Measurements from ENCODE around the gene RBM14. TPM values are rescaled to one million over a fixed set of nuclear protein-coding genes. Genes with fewer than 3 reads are reported as not detected.
"Not testable (repeated sequence)": the region's sequence is repeated elsewhere in the genome, so short reads cannot be mapped to it uniquely, and the experiment has no call there.

RBM14 gene
- total RNA-seq, 4 donors from 2014 or later = 13.8 to 70.1 (median 47.0) TPM

DNA sequence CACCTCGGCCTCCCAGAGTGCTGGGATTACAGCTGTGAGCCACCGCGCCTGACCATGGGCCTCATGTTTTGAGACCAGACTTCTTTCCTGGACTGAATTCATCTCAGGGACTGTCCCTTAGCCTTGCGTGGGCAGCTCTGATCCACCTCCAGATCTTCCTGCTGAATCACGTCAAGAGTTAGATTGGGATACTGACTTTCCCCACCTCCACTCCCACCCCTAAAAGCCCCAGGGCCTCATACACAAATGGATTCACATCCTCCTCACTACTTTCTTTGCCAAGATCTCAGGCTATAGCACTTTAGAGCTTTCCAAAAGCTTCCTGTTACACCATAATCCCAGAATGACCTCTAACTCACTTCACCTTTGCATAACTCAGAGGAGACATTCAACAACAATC lies 35.6 kb upstream of the RBM14 start:
- TF ChIP-seq POLR2A (IDR thresholded peaks at IDR 0.05) (no peak), EP300 (IDR thresholded peaks at IDR 0.05; ENCODE audit: low read depth) (no peak)
- Histone ChIP-seq H3K9me3 (no peaks in the 10 kb centered on the region), H3K27ac (no peak overlapping the region), H3K4me1 (no peaks in the 10 kb centered on the region), H3K27me3 (peaks cover 1% of the 10 kb centered on the region), H3K4me3 (no peak overlapping the region), H3K36me3 (no peaks in the 10 kb centered on the region)
- WGBS, 2 donors (ENCODE audit: low coverage in 1 of 2) = 73 to 83% methylated on average over 4 to 5 of the region's 5 CpGs
- in situ Hi-C loops (cut with MboI; ENCODE audit: low pct_ligation_motif_present in 1 of 4, low pct_unique_long_range_greater_than_20kb in 1 of 4, low sequenced_read_pairs in 3 of 4) (loop anchor here in 2 of 4 donors (5.0 to 10.0 kb wide), 2 partner anchors 94 to 101 kb away; partner anchors contain the start of gene RBM4B (in 1 of the 2)), intact Hi-C loops (cut with DNase I; ENCODE audit: low total_unique reads) (no loop called here)
- DNase-seq = no peak

DNA sequence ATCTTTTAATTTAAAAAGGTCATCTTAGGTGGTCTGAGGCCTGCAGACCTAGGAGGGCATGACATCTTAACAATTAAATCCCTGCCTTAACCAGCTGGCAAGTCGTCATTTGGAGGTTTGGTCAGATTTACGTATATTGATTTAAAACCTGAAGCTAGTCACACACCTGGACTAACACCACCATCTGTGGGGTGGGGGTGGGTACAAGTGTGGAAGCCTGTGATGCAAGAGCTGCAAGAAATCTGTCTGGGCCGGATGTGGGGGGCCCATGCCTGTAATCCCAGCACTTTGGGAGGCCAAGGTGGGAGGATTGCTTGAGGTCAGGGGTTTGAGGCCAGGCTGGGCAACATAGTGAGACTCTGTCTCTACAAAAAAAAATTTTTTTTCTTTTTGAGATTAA lies 35.2 kb upstream of the RBM14 start:
- DNase-seq = no peak
- Histone ChIP-seq H3K4me3 (no peak overlapping the region), H3K4me1 (no peaks in the 10 kb centered on the region), H3K27ac (no peak overlapping the region), H3K27me3 (no peaks in the 10 kb centered on the region), H3K36me3 (no peaks in the 10 kb centered on the region), H3K9me3 (no peaks in the 10 kb centered on the region)
- intact Hi-C loops (cut with DNase I; ENCODE audit: low total_unique reads) = no loop called here
- TF ChIP-seq, protein P1, sequence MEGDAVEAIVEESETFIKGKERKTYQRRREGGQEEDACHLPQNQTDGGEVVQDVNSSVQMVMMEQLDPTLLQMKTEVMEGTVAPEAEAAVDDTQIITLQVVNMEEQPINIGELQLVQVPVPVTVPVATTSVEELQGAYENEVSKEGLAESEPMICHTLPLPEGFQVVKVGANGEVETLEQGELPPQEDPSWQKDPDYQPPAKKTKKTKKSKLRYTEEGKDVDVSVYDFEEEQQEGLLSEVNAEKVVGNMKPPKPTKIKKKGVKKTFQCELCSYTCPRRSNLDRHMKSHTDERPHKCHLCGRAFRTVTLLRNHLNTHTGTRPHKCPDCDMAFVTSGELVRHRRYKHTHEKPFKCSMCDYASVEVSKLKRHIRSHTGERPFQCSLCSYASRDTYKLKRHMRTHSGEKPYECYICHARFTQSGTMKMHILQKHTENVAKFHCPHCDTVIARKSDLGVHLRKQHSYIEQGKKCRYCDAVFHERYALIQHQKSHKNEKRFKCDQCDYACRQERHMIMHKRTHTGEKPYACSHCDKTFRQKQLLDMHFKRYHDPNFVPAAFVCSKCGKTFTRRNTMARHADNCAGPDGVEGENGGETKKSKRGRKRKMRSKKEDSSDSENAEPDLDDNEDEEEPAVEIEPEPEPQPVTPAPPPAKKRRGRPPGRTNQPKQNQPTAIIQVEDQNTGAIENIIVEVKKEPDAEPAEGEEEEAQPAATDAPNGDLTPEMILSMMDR (IDR thresholded peaks at IDR 0.05) = no peak
- no peak for TF ChIP-seq POLR2A (IDR thresholded peaks at IDR 0.05)
- TF ChIP-seq POLR2AphosphoS5 (IDR thresholded peaks at IDR 0.05) = no peak
- TF ChIP-seq EP300 (IDR thresholded peaks at IDR 0.05; ENCODE audit: low read depth) = no peak
- 77 to 83% methylated on average over 1 to 3 of the region's 3 CpGs for WGBS, 2 donors (ENCODE audit: low coverage in 1 of 2)
- in situ Hi-C loops (cut with MboI; ENCODE audit: low pct_ligation_motif_present in 1 of 4, low pct_unique_long_range_greater_than_20kb in 1 of 4, low sequenced_read_pairs in 3 of 4) = loop anchor here in 2 of 4 donors (5.0 to 10.0 kb wide), 2 partner anchors 94 to 101 kb away; partner anchors contain the start of gene RBM4B (in 1 of the 2)

- H3K9me3 ChIP-seq; H3K36me3 ChIP-seq; DNase-seq; H3K4me3 ChIP-seq; intact Hi-C loops (cut with DNase I; ENCODE audit: low total_unique reads); H3K4me1 ChIP-seq; H3K27ac ChIP-seq; H3K27me3 ChIP-seq: not testable (repeated sequence)
- in situ Hi-C loops (cut with MboI; ENCODE audit: low pct_ligation_motif_present in 1 of 4, low pct_unique_long_range_greater_than_20kb in 1 of 4, low sequenced_read_pairs in 3 of 4) = loop anchor here in 2 of 4 donors (5.0 to 10.0 kb wide), 2 partner anchors 92 to 100 kb away; partner anchors contain the start of gene RBM4B (in 1 of the 2)
- 72 to 81% methylated on average over 3 of the region's 3 CpGs for WGBS, 2 donors (ENCODE audit: low coverage in 1 of 2)
Measured at GRCh38 chr11:66582565-66583147, 33.8 kb upstream of the RBM14 start.

GRCh38 chr11:66585447-66585846 lies 31.0 kb upstream of the RBM14 start:
- in situ Hi-C loops (cut with MboI; ENCODE audit: low pct_ligation_motif_present in 1 of 4, low pct_unique_long_range_greater_than_20kb in 1 of 4, low sequenced_read_pairs in 3 of 4) = loop anchor here in 1 of 4 donors (10.0 kb wide), 1 partner anchor 89 kb away; the partner anchor contains the start of gene RBM4B
- H3K36me3 ChIP-seq; H3K27ac ChIP-seq; H3K9me3 ChIP-seq; intact Hi-C loops (cut with DNase I; ENCODE audit: low total_unique reads); DNase-seq; H3K27me3 ChIP-seq; H3K4me1 ChIP-seq; H3K4me3 ChIP-seq: not testable (repeated sequence)
- 83 to 100% methylated on average over 1 of the region's 1 CpG for WGBS, 2 donors (ENCODE audit: low coverage in 1 of 2)

DNA sequence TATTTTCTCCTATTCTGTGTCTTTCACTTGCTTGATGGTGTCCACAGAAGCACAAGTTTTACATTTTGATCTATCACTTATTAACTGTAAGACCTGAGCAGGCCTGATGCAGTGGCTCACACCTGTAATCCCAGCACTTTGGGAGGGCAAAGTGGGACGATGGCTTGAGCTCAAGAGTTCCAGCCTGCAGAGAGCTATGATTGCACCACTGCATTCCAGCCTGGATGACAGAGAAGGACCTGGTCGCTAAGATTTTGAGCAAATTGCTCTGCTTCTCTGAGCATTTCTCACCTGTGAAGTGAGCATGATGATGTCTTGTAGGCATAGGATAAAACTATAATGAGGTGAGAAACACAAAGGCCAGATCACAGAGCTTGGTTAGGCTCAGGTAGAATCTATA lies 30.3 kb upstream of the RBM14 start:
- in situ Hi-C loops (cut with MboI; ENCODE audit: low pct_ligation_motif_present in 1 of 4, low pct_unique_long_range_greater_than_20kb in 1 of 4, low sequenced_read_pairs in 3 of 4) (loop anchor here in 1 of 4 donors (10.0 kb wide), 1 partner anchor 89 kb away; the partner anchor contains the start of gene RBM4B), intact Hi-C loops (cut with DNase I; ENCODE audit: low total_unique reads) (no loop called here)
- DNase-seq = no peak
- Histone ChIP-seq H3K36me3 (no peaks in the 10 kb centered on the region), H3K9me3 (no peaks in the 10 kb centered on the region), H3K4me1 (no peaks in the 10 kb centered on the region), H3K4me3 (no peak overlapping the region), H3K27ac (no peak overlapping the region), H3K27me3 (no peaks in the 10 kb centered on the region)
- TF ChIP-seq EP300 (IDR thresholded peaks at IDR 0.05; ENCODE audit: low read depth) (no peak), POLR2AphosphoS5 (IDR thresholded peaks at IDR 0.05) (no peak), POLR2A (IDR thresholded peaks at IDR 0.05) (no peak)
- TF ChIP-seq, protein P1 (IDR thresholded peaks at IDR 0.05) = no peak
- WGBS, 2 donors (ENCODE audit: low coverage in 1 of 2) = 40 to 49% methylated on average over 2 of the region's 2 CpGs

GRCh38 chr11:66589315-66589714 lies 27.1 kb upstream of the RBM14 start:
- H3K4me3 ChIP-seq; H3K27ac ChIP-seq; DNase-seq; H3K27me3 ChIP-seq; H3K36me3 ChIP-seq; H3K9me3 ChIP-seq; intact Hi-C loops (cut with DNase I; ENCODE audit: low total_unique reads): not testable (repeated sequence)
- in situ Hi-C loops (cut with MboI; ENCODE audit: low pct_ligation_motif_present in 1 of 4, low pct_unique_long_range_greater_than_20kb in 1 of 4, low sequenced_read_pairs in 3 of 4) = loop anchor here in 1 of 4 donors (10.0 kb wide), 1 partner anchor 85 kb away; the partner anchor contains the start of gene RBM4B
- H3K4me1 ChIP-seq = peaks cover 11 to 19% (median 16%) of the 10 kb centered on the region in 4 donors
- WGBS, 2 donors (ENCODE audit: low coverage in 1 of 2) = 60 to 71% methylated on average over 1 to 2 of the region's 2 CpGs

Data from transverse colon (tissue), 4 donors.